Stimulated activated CD8-positive, alpha-beta memory T cell treated with anti-CD3 and anti-CD28 coated beads, Interleukin-4, amount 100 ng/mL, for 1 hour (primary cell): ENCODE results near the gene SOHLH2.

ENCODE experiments used
- DNase-seq, 2 donors: peaks; one replicate each; pipeline ENCODE4 v3.0.0-alpha.2; 2020; ENCODE audit warnings: low read depth in 2 of 2, low spot score in 1 of 2

SOHLH2 gene

DNA sequence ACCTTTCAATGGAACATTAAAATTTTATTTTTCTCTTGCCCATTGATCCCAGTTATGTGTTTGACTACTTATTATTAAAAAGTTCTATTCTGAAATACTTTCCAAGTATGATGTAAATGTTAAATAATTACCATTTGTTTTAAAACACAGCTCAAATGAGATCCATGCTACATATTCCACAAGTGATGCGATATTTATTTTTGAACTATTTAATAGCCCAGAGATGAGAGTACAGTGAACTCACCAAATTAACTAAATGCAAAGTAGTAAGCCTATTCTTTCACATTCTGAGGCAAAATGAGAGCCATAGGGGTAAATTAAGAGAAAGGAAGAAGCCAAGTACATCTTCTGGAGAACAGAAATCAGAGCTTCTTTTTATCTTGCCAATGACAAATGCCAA lies 82.0 kb downstream of the SOHLH2 start:
- no peak for DNase-seq

DNA sequence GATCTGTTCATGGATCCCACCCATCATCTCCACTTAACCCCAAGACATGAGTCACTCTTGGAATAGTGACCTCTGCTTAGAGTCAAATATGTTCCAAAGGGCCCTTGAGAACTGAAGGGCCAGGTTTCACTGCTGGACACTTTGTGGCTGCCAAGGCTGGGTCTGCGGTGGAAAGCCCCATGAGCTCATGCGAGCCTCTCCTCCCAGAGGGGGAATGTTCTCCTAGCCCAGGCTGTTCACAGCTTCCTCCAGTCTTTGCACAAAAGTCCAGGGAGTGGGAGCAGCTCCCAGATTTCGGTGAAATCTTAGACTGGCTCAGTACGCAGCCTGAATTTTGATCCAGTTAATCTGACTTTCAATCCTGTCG lies 82.4 kb downstream of the SOHLH2 start:
- DNase-seq, result no peak

DNA sequence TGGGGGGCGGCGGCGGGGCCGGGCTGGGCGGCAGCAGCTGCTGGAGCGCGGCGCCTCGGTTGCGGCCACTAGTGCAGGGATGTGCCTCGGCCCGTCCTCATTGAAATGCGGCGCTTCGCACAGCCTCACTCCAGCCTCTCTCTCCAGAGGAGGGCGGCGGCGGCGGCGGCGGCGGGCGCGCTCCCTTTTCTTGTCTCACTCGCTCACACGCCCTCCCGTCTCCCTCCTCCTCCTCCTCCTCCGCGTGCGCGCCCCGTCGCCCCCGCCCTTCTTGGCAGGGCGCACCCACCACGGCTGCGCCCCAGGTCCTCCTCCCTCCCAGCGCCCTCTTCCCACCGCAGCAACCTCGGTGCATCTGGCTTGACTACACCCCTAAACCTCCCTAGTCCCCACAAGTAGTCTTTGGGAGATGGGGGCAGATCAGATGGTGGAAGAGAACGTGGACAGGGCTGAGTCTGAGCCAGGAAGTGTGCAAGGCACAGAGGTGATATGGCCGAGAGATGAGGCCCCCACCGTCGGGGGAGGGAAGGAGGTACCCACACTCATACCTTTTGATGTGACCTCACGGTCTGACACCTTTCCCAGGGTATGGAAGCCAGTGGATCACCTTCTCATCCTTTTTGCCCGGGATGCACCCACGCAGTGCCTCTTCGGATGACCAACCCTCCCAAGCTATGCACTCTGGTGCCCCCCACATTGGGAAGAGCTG lies 83.0 kb downstream of the SOHLH2 start, which contains the start of gene DCLK1:
Gene DCLK1 (minus strand): TSS at position 161 of the 709 bp plus-strand sequence.
- no peak for DNase-seq

DNA sequence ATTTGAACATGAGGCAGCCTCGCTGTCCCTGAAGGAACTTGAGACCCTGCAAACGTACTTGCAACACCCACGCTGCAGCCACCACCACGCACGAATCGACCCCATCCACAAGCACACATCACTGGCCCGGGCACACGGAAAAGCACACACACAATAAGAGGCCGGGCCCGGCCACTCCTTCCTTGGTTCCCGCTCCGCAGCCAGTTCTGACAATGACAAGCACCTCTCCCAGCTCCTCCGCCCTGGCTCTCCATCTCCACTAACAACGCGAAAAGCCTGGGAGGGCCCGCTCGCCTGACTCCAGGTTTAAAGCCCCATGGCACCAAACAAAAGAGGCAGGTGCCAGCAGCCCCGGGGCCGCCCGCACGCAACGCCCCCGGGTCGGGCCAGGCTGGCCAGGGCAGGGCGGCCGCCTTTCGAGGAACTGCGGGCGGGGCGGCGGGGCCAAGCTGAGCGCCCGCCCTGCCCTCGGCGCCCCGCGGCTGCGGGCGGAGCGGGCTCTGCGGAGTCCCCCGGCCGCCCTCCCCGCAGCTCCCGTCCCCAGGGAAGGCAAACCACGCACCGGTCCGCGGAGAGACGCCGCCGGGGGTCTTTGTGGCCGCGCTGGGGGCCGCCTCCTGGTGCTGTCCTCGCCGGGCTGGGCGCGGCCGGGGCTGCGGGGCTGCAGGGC lies 83.7 kb downstream of the SOHLH2 start:
- no peak for DNase-seq

DNA sequence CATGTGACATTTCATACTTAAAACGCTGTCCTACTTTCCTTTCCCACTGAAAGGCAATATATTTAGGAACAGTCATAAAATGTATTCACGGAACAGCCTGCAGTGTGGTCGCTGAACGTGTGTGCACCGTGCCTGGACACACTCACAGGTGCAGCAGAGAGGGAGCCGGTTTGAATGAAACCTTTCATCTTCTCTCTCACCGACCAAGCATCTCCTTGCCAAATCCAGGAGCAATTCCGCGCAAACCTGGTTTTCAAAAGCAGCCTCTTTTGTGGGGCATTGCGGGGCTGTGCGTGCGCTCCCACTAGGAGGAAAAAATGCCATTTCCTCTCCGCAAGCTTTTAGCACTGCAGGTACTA lies 84.2 kb downstream of the SOHLH2 start:
- DNase-seq, result no peak

DNA sequence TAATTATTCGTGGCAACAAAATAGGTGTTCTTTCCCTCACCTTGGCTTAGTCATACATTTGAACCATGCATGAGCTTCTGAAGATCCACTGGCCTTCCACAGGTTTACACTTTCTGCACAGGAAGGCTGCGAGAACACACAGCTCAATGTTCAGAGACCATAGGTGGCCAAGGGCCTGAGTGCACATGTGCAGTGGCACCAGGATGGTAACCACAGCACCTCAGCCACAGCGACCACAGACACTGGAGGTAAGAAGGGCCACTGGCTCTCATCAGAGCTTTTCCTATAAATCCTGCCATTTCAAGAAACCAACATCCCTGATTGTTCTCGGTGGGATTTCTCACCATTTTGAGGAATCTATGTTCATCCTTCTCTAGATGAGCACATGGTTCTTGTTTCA lies 84.8 kb downstream of the SOHLH2 start:
- DNase-seq, result no peak

DNA sequence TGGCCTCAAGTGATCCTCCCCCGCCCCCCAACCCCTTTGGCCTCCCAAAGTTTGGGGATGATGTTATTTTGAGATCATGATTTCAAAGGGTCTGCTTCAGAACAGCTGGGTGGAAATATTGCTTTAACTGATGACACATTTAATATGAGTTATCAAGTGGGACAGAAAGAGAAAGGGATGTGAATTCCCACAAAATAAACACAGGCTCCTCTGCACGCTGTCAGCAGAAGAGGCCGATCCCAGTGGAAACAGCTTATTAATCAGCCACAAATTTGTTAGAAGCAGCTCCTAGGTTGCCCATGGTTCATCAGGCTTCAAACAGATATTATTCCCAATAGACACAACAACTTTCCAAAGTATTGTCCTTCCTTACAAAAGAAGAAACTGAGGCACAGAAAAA lies 87.9 kb downstream of the SOHLH2 start:
- no peak for DNase-seq

DNA sequence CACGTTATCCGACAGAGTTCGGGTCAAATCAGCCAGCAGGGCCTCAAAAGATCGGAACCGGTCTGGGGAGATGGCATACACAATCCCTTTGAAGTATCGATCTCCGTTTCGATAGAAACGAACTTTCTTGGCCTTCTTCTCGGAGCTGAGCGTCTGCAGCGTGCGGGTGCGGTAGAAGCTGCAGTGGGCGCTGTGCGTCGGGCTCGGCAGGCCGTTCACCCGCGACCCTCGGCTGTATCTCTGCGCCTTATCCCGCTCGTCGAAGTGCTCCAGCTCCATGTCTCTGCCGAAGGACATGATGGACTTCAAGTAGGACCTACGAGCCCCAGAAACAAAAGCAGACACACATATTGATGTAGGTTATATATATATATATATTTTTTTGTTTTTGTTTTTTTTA lies 88.5 kb downstream of the SOHLH2 start:
- no peak for DNase-seq

DNA sequence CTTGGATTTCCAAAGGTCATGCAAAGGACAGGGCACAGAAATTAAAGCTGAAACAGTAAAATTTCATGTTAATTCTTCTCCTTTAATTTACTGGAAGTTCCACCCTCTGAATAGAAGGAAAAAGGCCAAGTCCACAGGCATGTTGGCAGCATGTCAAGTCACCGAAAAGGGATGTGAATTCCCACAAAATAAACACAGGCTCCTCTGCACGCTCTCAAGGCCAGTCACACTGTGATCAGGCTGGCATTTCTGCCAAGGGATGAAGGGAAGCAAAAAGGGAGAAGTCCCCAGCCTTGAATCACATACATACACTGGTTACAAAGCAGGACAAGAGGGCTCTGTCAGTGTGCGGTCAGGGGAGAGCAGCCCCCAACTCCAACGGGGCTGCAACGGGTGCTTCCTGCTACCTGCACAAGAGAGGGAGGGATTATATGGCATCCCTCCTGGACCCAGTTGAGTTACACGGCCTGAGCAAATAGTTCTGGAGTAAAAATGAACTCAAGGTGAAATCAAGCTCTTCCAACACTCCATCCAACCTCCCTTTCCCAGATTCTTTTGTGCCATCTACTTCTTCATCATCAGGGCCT lies 90.0 kb downstream of the SOHLH2 start:
- DNase-seq, result no peak
